LNCaP clone FGC (cell line): ENCODE measurements around the gene PRDM1.

Experiments used
- DNase-seq: peaks from one replicate; pipeline ENCODE4 v3.0.0-alpha.2; 2011; ENCODE audit warnings: low read depth
- H3K4me3 ChIP-seq: 2 replicates; pipeline ENCODE4 v1.5.1; 2011; ENCODE audit warnings: mild to moderate bottlenecking, low read depth, low read length, control low read depth
- CTCF ChIP-seq: IDR thresholded peaks from 2 replicates; pipeline ENCODE4 v1.5.1; 2012; ENCODE audit warnings: mild to moderate bottlenecking; ENCODE audit not compliant: control insufficient read depth, insufficient read depth; ENCODE audit errors: extremely low read depth

Gene PRDM1

GRCh38 chr6:106056746-106057390, 29.3 kb upstream of the PRDM1 start:
- no peak for TF ChIP-seq CTCF
- peak; percentile 89 for DNase-seq

GRCh38 chr6:106059331-106059730, 26.8 kb upstream of the PRDM1 start:
- no peak overlapping the region for H3K4me3 ChIP-seq
- DNase-seq, result no peak
- no peak for TF ChIP-seq CTCF

More at GRCh38 chr6:106056746-106057390, 29.3 kb upstream of the PRDM1 start:
- H3K4me3 ChIP-seq, result no peak overlapping the region

GRCh38 chr6:106060167-106060566, 26.0 kb upstream of the PRDM1 start:
- DNase-seq, result no peak
- no peak overlapping the region for H3K4me3 ChIP-seq
- TF ChIP-seq CTCF, result no peak

GRCh38 chr6:106063448-106063850, 22.7 kb upstream of the PRDM1 start:
- no peak for DNase-seq
- H3K4me3 ChIP-seq, result no peak overlapping the region

GRCh38 chr6:106064142-106064541, 22.0 kb upstream of the PRDM1 start:
- DNase-seq, result no peak
- H3K4me3 ChIP-seq, result no peak overlapping the region
- no peak for TF ChIP-seq CTCF

More at GRCh38 chr6:106063448-106063850, 22.7 kb upstream of the PRDM1 start:
- TF ChIP-seq CTCF, result no peak

GRCh38 chr6:106064756-106065155, 21.4 kb upstream of the PRDM1 start:
- no peak for DNase-seq
- no peak for TF ChIP-seq CTCF

GRCh38 chr6:106066989-106067388, 19.1 kb upstream of the PRDM1 start:
- no peak for TF ChIP-seq CTCF
- no peak for DNase-seq
- H3K4me3 ChIP-seq, result no peak overlapping the region

More at GRCh38 chr6:106064756-106065155, 21.4 kb upstream of the PRDM1 start:
- no peak overlapping the region for H3K4me3 ChIP-seq
